Type B pancreatic cell (in vitro differentiated cells): Measurements from ENCODE around the gene DOP1B. TPM values are rescaled to one million over a fixed set of nuclear protein-coding genes. Genes with fewer than 3 reads are reported as not detected.
A peak's percentile ranks its signal among the peaks of the same experiment; 100 is the strongest.

Source experiments
- DNase-seq: peaks from one replicate; pipeline ENCODE4 v3.0.0; 2021; ENCODE audit warnings: mixed read lengths; ENCODE audit not compliant: unreplicated experiment; ENCODE audit errors: extremely low spot score
- H3K27ac Mint-ChIP-seq: 2 replicates; pipeline ENCODE4 v1.8.0; 2021; ENCODE audit warnings: mild to moderate bottlenecking, mixed read lengths
- H3K27me3 Mint-ChIP-seq: 2 replicates; pipeline ENCODE4 v1.8.0; 2021; ENCODE audit warnings: mixed read lengths
- H3K36me3 Mint-ChIP-seq: 2 replicates; pipeline ENCODE4 v1.8.0; 2021; ENCODE audit warnings: mixed read lengths
- H3K4me1 Mint-ChIP-seq: one replicate; pipeline ENCODE4 v1.8.0; 2021; ENCODE audit warnings: mixed read lengths; ENCODE audit not compliant: unreplicated experiment
- H3K4me3 Mint-ChIP-seq: 2 replicates; pipeline ENCODE4 v1.8.0; 2021; ENCODE audit warnings: mild to moderate bottlenecking, mixed read lengths
- H3K9me3 Mint-ChIP-seq: 2 replicates; pipeline ENCODE4 v1.8.0; 2021; ENCODE audit warnings: mixed read lengths
- total RNA-seq: library from RNA; stranded (reverse); gene quantifications from 2 replicates; pipeline ENCODE4 v1.2.1, GENCODE V29; 2021; ENCODE audit warnings: low replicate concordance
- TF ChIP-seq, protein P1 (sequence below): fragments of 200-600 bp; sonication (generic); conservative IDR thresholded peaks from 2 replicates; pipeline ENCODE4 v1.5.0; 2021; ENCODE audit warnings: antibody characterized with exemption, mild to moderate bottlenecking

The DOP1B gene
- total RNA-seq, 1 donor from 2014 or later, result 26.5 TPM

DNA sequence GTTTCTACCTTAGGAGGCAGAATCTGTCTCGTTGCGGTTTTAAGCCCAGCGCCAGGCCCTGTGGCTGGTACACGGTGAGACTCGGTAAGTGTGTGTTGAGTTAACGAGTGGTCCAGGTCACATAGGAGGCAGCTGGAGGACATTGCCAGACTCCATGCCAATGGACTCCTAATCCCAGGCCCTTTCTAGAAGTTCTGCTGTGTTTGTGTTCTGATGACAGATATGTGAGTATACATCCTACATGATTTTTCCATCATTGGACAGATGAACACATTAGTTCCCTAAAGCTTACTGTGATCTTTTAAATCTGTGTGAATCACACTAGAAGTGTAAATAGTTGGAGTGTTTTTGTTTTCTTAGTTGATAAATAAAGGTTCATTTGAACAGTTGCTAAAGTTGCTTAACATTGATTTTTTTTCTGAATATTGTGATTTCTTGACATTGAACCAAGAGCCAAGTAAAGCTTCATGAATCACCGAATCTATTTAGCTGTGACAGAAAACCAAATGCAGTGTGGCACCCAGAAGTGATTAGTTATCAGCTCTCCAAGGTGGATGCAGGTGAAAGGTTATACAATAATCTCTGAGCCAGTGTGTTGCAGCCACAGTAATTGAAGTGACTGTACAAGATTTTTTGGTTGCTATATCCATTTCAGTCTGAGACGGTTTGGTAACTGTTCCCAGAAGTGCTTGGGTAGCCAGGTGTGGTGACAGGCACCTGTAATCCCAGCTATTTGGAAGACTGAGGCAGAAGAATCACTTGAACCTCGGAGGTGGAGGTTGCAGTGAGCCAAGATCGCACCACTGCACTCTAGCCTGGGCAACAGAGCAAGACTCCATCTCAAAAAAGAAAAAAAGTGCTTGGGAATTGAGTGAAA, 46.3 kb downstream of the DOP1B start:
- Mint-ChIP-seq H3K4me1 (peaks cover 18% of the 10 kb centered on the region), H3K27me3 (no peaks in the 10 kb centered on the region), H3K9me3 (no peaks in the 10 kb centered on the region), H3K36me3 (peaks cover 3% of the 10 kb centered on the region), H3K4me3 (peak overlapping the region; percentile 52), H3K27ac (peak overlapping the region; percentile 86)
- TF ChIP-seq, protein P1, sequence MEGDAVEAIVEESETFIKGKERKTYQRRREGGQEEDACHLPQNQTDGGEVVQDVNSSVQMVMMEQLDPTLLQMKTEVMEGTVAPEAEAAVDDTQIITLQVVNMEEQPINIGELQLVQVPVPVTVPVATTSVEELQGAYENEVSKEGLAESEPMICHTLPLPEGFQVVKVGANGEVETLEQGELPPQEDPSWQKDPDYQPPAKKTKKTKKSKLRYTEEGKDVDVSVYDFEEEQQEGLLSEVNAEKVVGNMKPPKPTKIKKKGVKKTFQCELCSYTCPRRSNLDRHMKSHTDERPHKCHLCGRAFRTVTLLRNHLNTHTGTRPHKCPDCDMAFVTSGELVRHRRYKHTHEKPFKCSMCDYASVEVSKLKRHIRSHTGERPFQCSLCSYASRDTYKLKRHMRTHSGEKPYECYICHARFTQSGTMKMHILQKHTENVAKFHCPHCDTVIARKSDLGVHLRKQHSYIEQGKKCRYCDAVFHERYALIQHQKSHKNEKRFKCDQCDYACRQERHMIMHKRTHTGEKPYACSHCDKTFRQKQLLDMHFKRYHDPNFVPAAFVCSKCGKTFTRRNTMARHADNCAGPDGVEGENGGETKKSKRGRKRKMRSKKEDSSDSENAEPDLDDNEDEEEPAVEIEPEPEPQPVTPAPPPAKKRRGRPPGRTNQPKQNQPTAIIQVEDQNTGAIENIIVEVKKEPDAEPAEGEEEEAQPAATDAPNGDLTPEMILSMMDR, result no peak
- no peak for DNase-seq

DNA sequence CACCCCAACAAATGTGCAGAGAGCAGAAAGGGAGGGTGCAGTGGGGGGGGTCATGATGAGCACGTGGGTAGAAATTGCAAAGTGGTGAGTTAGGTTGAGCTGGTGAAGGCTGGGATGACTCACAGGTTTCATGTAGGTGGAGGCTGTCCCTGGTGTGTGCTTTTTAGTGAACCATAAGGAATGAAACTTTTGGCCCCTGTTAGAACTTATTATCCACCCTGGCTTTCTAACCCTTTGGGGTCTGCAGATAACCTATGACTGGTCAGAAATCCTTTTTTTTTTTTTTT, 46.9 kb downstream of the DOP1B start:
- TF ChIP-seq, protein P1, result no peak
- H3K4me1 Mint-ChIP-seq, result peaks cover 18% of the 10 kb centered on the region
- peak overlapping the region; percentile 86 for H3K27ac Mint-ChIP-seq
- peak overlapping the region; percentile 52 for H3K4me3 Mint-ChIP-seq
- H3K9me3 Mint-ChIP-seq, result no peaks in the 10 kb centered on the region
- peaks cover 3% of the 10 kb centered on the region for H3K36me3 Mint-ChIP-seq
- H3K27me3 Mint-ChIP-seq, result no peaks in the 10 kb centered on the region
- DNase-seq, result no peak

DNA sequence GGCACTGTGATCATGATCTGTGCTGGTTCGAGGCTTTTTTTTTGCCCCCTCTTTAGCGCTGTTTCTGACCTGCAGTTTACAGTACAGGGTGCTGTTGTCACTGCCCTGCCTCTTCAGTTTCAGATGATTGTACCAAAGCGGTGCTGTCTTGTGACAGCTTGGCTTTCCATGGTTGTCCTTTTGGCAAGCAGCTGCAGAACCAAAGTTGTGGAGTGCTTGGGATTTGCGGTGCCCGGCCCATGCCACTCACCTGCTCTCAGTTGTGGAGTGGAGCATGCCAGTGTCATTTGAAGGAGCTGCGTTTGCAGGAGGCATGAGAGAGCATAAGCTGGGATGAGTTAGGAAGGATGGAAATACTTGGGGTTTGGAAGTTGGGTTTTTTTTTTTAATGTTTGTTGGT, 48.4 kb downstream of the DOP1B start:
- no peaks in the 10 kb centered on the region for H3K27me3 Mint-ChIP-seq
- peaks cover 9% of the 10 kb centered on the region for H3K36me3 Mint-ChIP-seq
- no peak overlapping the region for H3K27ac Mint-ChIP-seq
- H3K4me3 Mint-ChIP-seq, result no peak overlapping the region
- H3K9me3 Mint-ChIP-seq, result no peaks in the 10 kb centered on the region
- no peak for DNase-seq
- H3K4me1 Mint-ChIP-seq, result peaks cover 21% of the 10 kb centered on the region
- TF ChIP-seq, protein P1, result no peak

DNA sequence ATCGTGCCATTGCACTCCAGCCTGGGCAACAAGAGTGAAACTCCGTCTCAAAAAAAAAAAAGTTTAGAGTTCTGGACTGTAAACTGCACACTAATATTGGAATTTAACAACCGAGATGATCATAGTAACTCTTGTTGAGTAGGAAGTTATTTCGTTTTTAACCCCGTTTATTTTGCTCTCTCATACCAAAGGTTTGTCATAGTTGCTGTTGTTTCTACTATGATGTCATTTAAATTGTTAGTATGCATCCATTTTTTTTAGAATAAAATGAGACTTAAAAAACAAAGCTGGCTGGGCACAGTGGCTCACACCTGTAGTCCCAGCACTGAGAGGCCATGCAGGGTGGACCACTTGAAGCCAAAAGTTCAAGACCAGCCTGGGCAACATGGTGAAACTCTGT, 49.3 kb downstream of the DOP1B start:
- no peak overlapping the region for H3K4me3 Mint-ChIP-seq

More for the DNA sequence above, 49.3 kb downstream of the DOP1B start:
- Mint-ChIP-seq H3K27ac (no peak overlapping the region), H3K27me3 (no peaks in the 10 kb centered on the region), H3K9me3 (no peaks in the 10 kb centered on the region), H3K36me3 (peaks cover 14% of the 10 kb centered on the region), H3K4me1 (peaks cover 26% of the 10 kb centered on the region)
- DNase-seq, result no peak
- TF ChIP-seq, protein P1, result no peak

Other genes starting within 250 kb of the DOP1B start
- 16.7 and 26.4 TPM in 2 replicates for gene SETD4, start 96.3 kb upstream of the DOP1B start, total RNA-seq
- gene CBR1, start 86.8 kb upstream of the DOP1B start, total RNA-seq, result 20.1 and 32.8 TPM in 2 replicates
- 1.0 and 1.6 TPM in 2 replicates for gene CBR3, start 21.7 kb upstream of the DOP1B start, total RNA-seq
- 23.6 and 26.9 TPM in 2 replicates for gene MORC3, start 163.4 kb downstream of the DOP1B start, total RNA-seq
- gene CHAF1B, start 228.6 kb downstream of the DOP1B start, total RNA-seq, result 7.4 and 17.1 TPM in 2 replicates